ENCODE data around the gene CROT.

CROT gene

GRCh38 chr7:87375662-87376435 lies 30.4 kb downstream of the CROT start:
- H3K4me3 ChIP-seq (ENCODE audit: low read depth, low read length): no peak overlapping the region
- no peak for TF ChIP-seq CTCF (IDR thresholded peaks at IDR 0.05; ENCODE audit: borderline replicate concordance, insufficient read depth, low read depth, low read length)

- TF ChIP-seq CTCF (IDR thresholded peaks at IDR 0.05; ENCODE audit: borderline replicate concordance, insufficient read depth, low read depth, low read length): no peak
- H3K4me3 ChIP-seq (ENCODE audit: low read depth, low read length): no peak overlapping the region
Observed at GRCh38 chr7:87380905-87381304, 35.4 kb downstream of the CROT start.

GRCh38 chr7:87391020-87391701 lies 45.7 kb downstream of the CROT start:
- no peak for TF ChIP-seq CTCF (IDR thresholded peaks at IDR 0.05; ENCODE audit: borderline replicate concordance, insufficient read depth, low read depth, low read length)

GRCh38 chr7:87395442-87396020 lies 50.1 kb downstream of the CROT start:
- no peak overlapping the region for H3K4me3 ChIP-seq (ENCODE audit: low read depth, low read length)
- no peak for TF ChIP-seq CTCF (IDR thresholded peaks at IDR 0.05; ENCODE audit: borderline replicate concordance, insufficient read depth, low read depth, low read length)

More at GRCh38 chr7:87391020-87391701, 45.7 kb downstream of the CROT start:
- H3K4me3 ChIP-seq (ENCODE audit: low read depth, low read length): no peak overlapping the region

GRCh38 chr7:87398446-87398845 lies 53.0 kb downstream of the CROT start:
- no peak overlapping the region for H3K4me3 ChIP-seq (ENCODE audit: low read depth, low read length)
- no peak for TF ChIP-seq CTCF (IDR thresholded peaks at IDR 0.05; ENCODE audit: borderline replicate concordance, insufficient read depth, low read depth, low read length)

GRCh38 chr7:87404674-87405073 lies 59.2 kb downstream of the CROT start:
- H3K4me3 ChIP-seq (ENCODE audit: low read depth, low read length): no peak overlapping the region
- no peak for TF ChIP-seq CTCF (IDR thresholded peaks at IDR 0.05; ENCODE audit: borderline replicate concordance, insufficient read depth, low read depth, low read length)

Data from GM12875 (cell line).